GM19467 (cell line): ENCODE results near the gene MS4A3.
"Not testable (repeated sequence)": the region's sequence is repeated elsewhere in the genome, so short reads cannot be mapped to it uniquely, and the experiment has no call there.

ENCODE experiments used
- ATAC-seq: cut with Tn5 transposase; IDR thresholded peaks from one replicate; pipeline ENCODE4 v1.9.1; 2021; ENCODE audit warnings: mild to moderate bottlenecking, moderate library complexity; ENCODE audit not compliant: unreplicated experiment

MS4A3 gene

DNA sequence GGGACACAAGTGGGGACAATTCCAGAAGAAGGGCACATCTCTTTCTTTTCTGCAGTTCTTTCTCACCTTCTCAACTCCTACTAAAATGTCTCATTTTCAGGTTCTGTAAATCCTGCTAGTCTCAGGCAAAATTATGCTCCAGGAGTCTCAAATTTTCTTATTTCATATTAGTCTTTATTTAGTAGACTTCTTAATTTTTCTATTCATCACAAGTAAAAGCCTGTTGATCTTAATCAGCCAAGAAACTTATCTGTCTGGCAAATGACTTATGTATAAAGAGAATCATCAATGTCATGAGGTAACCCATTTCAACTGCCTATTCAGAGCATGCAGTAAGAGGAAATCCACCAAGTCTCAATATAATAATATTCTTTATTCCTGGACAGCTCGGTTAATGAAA, 31.9 kb downstream of the MS4A3 start, which contains the start of gene MS4A2:
MS4A2 (plus strand) TSS at position 301 of the 400 bp plus-strand sequence. CDS start 102 bp downstream, outside the sequence.
- ATAC-seq, result no peak

DNA sequence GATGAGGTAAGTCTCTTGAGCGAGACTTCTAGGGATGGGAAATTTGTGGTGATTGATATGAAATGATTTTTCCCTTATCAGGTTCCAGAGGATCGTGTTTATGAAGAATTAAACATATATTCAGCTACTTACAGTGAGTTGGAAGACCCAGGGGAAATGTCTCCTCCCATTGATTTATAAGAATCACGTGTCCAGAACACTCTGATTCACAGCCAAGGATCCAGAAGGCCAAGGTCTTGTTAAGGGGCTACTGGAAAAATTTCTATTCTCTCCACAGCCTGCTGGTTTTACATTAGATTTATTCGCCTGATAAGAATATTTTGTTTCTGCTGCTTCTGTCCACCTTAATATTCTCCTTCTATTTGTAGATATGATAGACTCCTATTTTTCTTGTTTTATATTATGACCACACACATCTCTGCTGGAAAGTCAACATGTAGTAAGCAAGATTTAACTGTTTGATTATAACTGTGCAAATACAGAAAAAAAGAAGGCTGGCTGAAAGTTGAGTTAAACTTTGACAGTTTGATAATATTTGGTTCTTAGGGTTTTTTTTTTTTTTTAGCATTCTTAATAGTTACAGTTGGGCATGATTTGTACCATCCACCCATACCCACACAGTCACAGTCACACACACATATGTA, 39.1 kb downstream of the MS4A3 start:
- no peak for ATAC-seq

DNA sequence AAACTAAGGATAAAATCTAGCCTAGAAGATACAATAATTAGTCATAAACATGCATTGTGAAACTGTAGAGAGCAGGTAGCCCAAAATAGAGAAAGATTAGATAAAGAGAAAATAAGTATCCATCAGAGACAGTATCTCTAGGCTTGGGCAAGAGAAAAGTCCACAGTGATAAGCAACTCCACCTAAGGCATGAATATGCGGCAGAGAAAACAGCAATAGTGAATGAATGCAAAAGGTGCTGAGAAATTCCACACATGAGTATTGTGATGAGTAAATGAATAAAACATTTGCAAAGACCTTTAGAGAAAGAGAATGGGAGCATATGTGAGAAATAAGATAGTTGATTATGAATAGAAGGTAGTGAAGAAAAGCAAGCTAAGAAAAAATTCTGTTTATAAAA, 40.7 kb downstream of the MS4A3 start:
- no peak for ATAC-seq

DNA sequence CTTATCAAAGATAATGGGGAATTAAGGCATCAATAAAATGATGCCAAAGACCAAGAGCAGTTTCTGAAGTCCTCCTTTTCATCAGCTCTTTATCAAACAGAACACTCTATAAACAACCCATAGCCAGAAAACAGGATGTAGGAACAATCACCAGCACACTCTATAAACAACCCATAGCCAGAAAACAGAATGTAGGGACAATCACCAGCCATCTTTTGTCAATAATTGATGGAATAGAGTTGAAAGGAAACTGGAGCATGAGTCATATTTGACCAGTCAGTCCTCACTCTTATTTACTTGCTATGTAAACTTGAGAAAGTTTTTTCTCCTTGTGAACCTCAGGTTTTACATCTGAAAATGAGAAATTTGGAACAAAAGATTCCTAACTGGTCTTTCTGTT, 42.0 kb downstream of the MS4A3 start:
- ATAC-seq, result no peak

DNA sequence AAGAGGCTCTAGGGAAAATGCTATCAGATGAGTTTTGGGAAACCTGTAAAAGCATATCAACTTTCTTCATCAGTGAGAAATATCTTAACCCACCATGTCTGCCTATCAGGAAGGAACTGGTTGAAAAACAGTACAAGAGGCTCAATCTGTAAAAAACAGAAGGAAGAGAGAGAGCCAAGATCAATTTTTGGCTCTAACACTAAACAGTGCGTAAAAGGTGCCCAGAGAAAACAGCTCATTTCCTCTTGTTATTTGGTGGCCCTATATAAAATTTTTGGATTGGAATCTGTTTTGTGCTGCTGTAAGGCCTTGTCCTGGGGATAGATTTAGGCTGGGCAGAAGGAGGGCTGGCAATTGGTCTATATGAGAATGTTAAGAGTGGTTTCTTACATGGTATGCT, 44.1 kb downstream of the MS4A3 start:
- no peak for ATAC-seq

DNA sequence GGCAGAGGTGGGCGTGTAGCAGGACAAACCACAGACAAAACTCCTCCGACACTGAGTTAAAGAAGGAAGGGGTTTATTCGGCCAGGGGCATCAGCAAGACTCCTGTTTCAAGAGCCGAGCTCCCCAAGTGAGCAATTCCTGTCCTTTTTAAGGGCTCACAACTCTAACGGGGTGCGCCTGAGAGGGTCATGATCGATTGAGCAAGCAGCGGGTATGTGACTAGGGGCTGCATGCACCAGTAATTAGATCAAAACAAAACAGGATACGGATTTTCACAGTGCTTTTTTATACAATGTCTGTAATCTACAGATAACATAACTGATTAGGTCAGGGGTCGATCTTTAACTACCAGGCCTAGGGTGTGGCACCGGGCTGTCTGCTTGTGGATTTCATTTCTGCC, 44.9 kb downstream of the MS4A3 start:
- ATAC-seq, result not testable (repeated sequence)

DNA sequence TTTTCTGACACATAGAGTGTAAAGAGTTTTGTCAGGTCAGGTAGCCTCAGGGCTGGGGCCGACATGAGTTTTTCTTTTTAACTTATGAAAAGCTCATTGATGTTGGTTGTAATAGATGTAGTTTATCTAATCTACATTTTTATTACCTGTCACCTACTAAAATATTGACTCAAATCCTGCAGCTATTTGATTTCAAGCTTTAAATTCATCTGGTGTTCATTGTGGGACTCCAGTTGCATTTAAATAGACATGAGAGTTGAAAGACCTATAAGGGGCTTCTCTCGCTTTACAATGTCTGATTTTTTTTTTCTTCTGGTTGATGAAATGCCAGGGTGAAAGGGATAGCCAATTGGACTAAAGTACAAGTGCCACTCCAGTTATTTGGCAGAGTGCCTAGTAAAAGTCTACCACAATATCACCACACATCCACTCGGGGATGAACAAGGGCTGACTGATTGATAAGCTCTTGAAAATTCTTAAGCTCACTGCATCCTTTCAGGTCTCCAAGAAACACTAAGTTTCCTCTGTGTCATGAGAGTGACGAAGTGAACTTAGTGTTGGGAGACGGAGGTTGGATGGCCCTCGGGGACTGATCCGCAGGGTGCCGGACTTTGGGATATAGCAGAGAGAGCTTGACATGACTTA, 48.1 kb downstream of the MS4A3 start:
- ATAC-seq, result not testable (repeated sequence)

DNA sequence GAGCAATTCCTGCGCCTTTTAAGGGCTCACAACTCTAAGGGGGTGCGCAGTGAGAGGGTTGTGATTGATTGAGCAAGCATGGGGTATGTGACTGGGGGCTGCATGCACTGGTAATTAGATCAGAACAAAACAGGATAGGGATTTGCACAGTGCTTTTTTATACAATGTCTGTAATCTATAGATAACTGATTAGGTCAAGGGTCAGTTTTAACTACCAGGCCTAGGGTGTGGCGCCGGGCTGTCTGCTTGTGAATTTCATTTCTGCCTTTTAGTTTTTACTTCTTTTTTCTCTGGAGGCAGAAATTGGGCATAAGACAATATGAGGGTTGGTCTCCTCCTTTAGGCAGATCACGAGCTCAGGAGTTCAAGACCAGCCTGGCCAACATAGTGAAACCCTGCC, 52.2 kb downstream of the MS4A3 start:
- not testable (repeated sequence) for ATAC-seq

DNA sequence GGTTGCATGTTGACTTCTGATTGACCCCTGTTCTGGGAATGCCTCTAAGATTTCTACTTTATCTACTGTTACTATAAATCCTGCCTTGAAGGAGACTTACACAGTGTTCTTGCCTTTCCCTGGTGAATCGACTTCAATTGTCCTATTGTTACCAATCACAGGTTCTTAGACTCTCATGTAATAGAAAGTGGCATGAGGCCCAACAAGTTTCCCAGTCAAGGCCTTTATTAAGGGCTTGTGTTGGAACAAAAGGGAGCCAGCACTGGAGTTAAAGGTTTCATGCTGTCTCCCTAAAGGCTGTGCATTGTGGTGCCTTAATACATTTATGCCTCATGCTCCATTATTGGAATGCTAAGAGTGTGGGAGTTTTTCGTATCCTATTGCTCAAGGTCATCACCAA, 55.3 kb downstream of the MS4A3 start:
- ATAC-seq, result no peak

DNA sequence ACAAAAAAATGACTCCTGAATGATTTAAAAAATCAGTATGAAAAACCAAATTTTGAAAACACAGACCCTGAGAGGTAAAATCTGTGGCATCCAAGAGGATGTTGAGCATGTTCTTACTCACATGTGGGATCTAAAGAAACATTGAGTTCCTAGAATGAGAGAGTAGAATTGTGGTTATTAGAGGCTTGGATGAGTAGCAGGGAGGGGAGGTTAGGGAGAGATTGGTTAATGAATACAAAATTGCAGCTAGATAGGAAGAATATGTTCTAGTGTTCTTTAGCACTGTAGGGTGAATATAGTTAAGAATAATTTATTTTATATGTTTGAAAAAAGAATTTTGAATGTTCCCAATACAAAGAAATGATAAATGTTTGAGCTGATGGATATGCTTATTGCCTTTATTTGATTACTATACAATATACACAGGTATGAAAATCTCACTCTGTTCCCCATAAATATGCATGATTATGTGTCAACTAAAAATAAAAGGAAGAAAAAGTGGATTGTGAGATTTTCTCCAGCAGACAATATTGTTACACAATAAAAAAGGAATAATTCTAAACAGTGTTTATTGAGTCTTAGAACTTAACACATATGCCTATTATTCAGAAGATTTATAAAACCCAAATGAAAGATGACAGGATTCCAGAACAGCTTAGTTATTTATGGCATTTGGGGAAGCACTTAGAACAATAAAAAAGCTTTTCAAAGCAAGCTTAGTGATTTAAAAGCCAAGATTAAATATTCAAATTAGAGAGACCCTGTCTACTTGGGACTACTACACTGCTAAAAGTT, 60.7 kb downstream of the MS4A3 start:
- no peak for ATAC-seq

DNA sequence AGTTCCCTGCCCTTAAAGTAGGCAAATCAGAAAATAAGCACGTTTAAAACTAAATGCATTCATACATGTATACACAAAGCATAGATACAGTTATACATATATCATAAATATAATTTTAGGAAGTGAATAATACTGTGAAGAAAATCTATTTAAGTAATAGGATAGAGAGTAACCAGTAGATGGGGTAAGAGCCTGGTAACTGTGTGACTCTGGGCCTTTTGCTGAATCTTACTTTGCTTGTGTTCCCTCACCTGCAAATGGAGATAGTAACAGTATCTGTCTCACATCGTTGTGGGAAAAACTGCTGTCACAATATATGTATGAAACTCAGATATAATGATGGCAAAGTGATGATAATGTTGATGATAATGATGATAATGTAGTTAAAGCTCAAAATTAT, 61.9 kb downstream of the MS4A3 start:
- ATAC-seq, result no peak

DNA sequence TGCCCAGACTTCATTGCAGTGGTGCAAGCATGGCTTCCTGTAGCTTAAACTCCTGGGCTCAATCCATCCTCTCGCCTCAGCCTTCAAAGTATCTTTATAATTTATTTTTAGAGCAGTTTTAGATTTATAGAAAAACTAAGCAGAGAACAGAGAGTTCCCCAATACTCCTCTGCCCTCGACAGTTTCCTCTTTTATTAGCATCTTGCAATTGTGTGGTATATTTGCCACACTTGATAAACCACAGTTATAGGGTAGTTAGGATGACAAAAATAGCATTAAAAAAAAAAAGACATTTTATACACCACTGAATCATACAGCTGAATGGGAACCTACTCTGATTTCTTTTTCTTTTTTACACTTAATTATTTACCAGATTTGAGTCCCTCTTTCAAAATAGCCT, 63.2 kb downstream of the MS4A3 start:
- no peak for ATAC-seq
